ENCODE measurements around the gene VRK1. TPM values are rescaled to one million over a fixed set of nuclear protein-coding genes. Genes with fewer than 3 reads are reported as not detected.
A peak's percentile ranks its signal among the peaks of the same experiment; 100 is the strongest.

Gene VRK1
- total RNA-seq (2014; rRNA removed), result 39.1 and 46.7 TPM in 2 replicates
- Bru-seq, nascent RNA, result percentile 84 among the genes with signal in this experiment
- percentile 73 among the genes with signal in this experiment for BruChase-seq, experiment 1, labeled RNA remaining after a 6-hour chase
- BruChase-seq, experiment 2, labeled RNA remaining after a 2-hour chase, result percentile 73 among the genes with signal in this experiment
- long read RNA-seq, transcript VRK1-201 (13 exons, 1,745 nt), result major isoform, 20 of 35 reads
- long read RNA-seq, partial matches to known transcripts, result 8 of 35 reads
- long read RNA-seq, other reads (novel, unspliced or antisense), result 7 of 35 reads

DNA sequence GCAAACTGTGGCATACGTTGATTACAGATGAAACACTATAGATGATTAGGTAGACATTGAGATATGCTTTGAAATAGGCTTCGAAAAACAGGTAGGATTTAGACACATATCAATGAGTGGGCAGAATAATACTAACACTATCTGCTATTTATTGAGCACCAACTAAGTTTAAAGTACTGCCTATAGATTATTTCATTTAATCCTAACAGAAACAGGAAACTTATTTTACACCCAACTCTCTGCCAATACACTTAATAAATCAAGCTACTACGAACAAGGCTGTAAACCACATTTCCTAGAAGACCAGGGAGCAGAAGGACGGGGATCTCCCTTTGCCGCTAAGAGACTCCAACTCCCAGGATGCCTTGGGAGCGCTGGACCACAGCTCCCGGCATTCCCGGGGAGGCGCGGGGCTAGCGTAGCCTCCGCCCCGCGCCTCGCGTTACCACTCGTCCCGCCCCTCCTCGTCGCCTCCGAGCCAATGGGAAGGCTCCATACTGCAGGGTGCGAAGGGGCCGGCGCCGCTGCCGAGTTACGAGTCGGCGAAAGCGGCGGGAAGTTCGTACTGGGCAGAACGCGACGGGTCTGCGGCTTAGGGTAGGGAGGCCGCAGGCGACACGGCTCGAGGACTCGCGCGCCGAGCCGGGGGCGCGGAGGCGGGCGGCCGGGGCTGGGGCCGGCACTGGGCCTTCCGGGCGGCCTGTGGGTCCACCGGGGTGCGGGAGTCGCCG, at the start of gene VRK1:
Gene VRK1, plus strand, starts transcription at position 532 of the 731 bp plus-strand sequence. CDS start 36,090 bp downstream, outside the sequence.
- CTCF ChIA-PET, result interaction anchor here (0.6 to 1.1 kb wide), 2 partner anchors 14 to 56 kb away, joined by 3 to 4 read pairs; no protein-coding TSS in a partner anchor

DNA sequence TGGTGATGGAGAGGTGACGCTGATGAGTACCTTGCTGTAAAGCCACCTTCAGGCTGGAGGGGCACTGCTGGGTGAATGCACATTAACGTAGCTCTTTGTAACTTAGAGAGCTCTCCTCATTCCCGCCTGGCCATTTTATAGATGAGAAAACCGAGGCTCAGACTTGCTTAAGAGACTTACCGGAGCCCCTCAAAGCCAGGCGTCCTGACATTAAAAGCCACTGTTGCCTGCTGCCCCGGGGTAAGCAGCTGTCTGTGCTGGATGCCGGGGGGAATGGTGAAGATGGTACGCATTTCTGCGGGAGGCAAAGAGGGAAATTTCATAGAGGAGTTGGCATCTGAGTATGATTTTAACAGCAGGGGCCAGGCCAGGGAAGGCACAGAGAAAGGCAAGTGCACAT, 49.6 kb upstream of the VRK1 start:
- no peak overlapping the region for H3K4me2 ChIP-seq (ENCODE audit: low read length)
- no peaks in the 10 kb centered on the region for H3K36me3 ChIP-seq (ENCODE audit: low read depth, low read length)
- H3K9me2 ChIP-seq (replicated peaks; ENCODE audit: low read length), result no peaks in the 10 kb centered on the region
- H3K9me3 ChIP-seq (ENCODE audit: low read length), result no peaks in the 10 kb centered on the region
- H3F3A ChIP-seq (ENCODE audit: low read length, unreplicated experiment), result no peaks in the 10 kb centered on the region
- H3K4me1 ChIP-seq (ENCODE audit: insufficient read depth, low read length), result 0 out of 2 replicates have a peak, but pooled peaks cover 5% of the 10 kb centered on the region
- TF ChIP-seq EZH2phosphoT487 (IDR thresholded peaks at IDR 0.05; ENCODE audit: borderline replicate concordance, low read length) (no peak), EZH2 (IDR thresholded peaks at IDR 0.05; ENCODE audit: low read length, unreplicated experiment) (no peak)
- TF ChIP-seq, protein P1, sequence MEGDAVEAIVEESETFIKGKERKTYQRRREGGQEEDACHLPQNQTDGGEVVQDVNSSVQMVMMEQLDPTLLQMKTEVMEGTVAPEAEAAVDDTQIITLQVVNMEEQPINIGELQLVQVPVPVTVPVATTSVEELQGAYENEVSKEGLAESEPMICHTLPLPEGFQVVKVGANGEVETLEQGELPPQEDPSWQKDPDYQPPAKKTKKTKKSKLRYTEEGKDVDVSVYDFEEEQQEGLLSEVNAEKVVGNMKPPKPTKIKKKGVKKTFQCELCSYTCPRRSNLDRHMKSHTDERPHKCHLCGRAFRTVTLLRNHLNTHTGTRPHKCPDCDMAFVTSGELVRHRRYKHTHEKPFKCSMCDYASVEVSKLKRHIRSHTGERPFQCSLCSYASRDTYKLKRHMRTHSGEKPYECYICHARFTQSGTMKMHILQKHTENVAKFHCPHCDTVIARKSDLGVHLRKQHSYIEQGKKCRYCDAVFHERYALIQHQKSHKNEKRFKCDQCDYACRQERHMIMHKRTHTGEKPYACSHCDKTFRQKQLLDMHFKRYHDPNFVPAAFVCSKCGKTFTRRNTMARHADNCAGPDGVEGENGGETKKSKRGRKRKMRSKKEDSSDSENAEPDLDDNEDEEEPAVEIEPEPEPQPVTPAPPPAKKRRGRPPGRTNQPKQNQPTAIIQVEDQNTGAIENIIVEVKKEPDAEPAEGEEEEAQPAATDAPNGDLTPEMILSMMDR (conservative IDR thresholded peaks at IDR 0.05; ENCODE audit: low read depth, low read length), result no peak
- H3K4me3 ChIP-seq (ENCODE audit: low read length), result no peak overlapping the region
- no peak for DNase-seq
- no TSS peak for BruUV-seq (replicated peaks)
- H4K20me1 ChIP-seq (ENCODE audit: low read length), result no peaks in the 10 kb centered on the region
- POLR2A ChIA-PET (ENCODE audit: unreplicated experiment), result no interaction called here
- CTCF ChIA-PET, result no interaction called here
- H3K9ac ChIP-seq (ENCODE audit: low read length), result no peak overlapping the region
- H3K79me2 ChIP-seq (ENCODE audit: low read length), result no peaks in the 10 kb centered on the region
- H3K27ac ChIP-seq (ENCODE audit: low read length), result no peak overlapping the region
- peaks cover 38% of the 10 kb centered on the region for H3K27me3 ChIP-seq (ENCODE audit: low read length)
- no peak overlapping the region for H2AFZ ChIP-seq (ENCODE audit: low read length)
- intact Hi-C loops (cut with micrococcal nuclease), result no loop called here
- ATAC-seq, result no peak

More for the DNA sequence above, at the start of gene VRK1:
- ATAC-seq, result peak; percentile 98
- peaks cover 24% of the 10 kb centered on the region for H3K4me1 ChIP-seq (ENCODE audit: insufficient read depth, low read length)
- H3F3A ChIP-seq (ENCODE audit: low read length, unreplicated experiment), result no peaks in the 10 kb centered on the region
- peaks cover 30% of the 10 kb centered on the region for H4K20me1 ChIP-seq (ENCODE audit: low read length)
- no peak for TF ChIP-seq EZH2phosphoT487 (IDR thresholded peaks at IDR 0.05; ENCODE audit: borderline replicate concordance, low read length)
- no peak for TF ChIP-seq EZH2 (IDR thresholded peaks at IDR 0.05; ENCODE audit: low read length, unreplicated experiment)
- TF ChIP-seq, protein P1 (conservative IDR thresholded peaks at IDR 0.05; ENCODE audit: low read depth, low read length), result no peak
- no peaks in the 10 kb centered on the region for H3K9me3 ChIP-seq (ENCODE audit: low read length)
- no peaks in the 10 kb centered on the region for H3K27me3 ChIP-seq (ENCODE audit: low read length)
- peak within 1 kb of the TSS; percentile 34; the same call in 1 of the 2 replicates for H3K27ac ChIP-seq (ENCODE audit: low read length)
- peak within 1 kb of the TSS; percentile 47 for H2AFZ ChIP-seq (ENCODE audit: low read length)
- H3K4me2 ChIP-seq (ENCODE audit: low read length), result peak within 1 kb of the TSS; percentile 95
- no peaks in the 10 kb centered on the region for H3K9me2 ChIP-seq (replicated peaks; ENCODE audit: low read length)
- BruUV-seq (replicated peaks), result no TSS peak
- peaks cover 47% of the 10 kb centered on the region for H3K79me2 ChIP-seq (ENCODE audit: low read length)
- peak; percentile 97 for DNase-seq
- intact Hi-C loops (cut with micrococcal nuclease), result loop anchor here (5.0 kb wide), 3 partner anchors 55 to 280 kb away; no protein-coding TSS in a partner anchor
- H3K9ac ChIP-seq (ENCODE audit: low read length), result peak within 1 kb of the TSS; percentile 93
- H3K4me3 ChIP-seq (ENCODE audit: low read length), result peak within 1 kb of the TSS; percentile 90
- 0 out of 2 replicates have a peak, but pooled peaks cover 3% of the 10 kb centered on the region for H3K36me3 ChIP-seq (ENCODE audit: low read depth, low read length)
- POLR2A ChIA-PET (ENCODE audit: unreplicated experiment), result no interaction called here

Measured in PC-3 (cell line).